PC-9 (cell line): ENCODE measurements around the gene VGLL1. TPM values are rescaled to one million over a fixed set of nuclear protein-coding genes. Genes with fewer than 3 reads are reported as not detected.

ENCODE experiments used
- BruUV-seq: library from RNA; stranded (reverse); fragments of 400-500 nt; replicated peaks from 2 replicates; lab custom pipeline; 2021; lab: Mats Ljungman, UMichigan
- CTCF ChIA-PET: fragments of 300-600 bp; sonication (Branson Sonifier 250); formaldehyde crosslinking; loops from one replicate; lab custom pipeline; 2022; ENCODE audit warnings: antibody characterized with exemption; lab: Charles Lee
- POLR2A ChIA-PET: fragments of 300-600 bp; sonication (Branson Sonifier 250); formaldehyde crosslinking; loops from one replicate; lab custom pipeline; 2022; ENCODE audit warnings: antibody characterized with exemption; ENCODE audit not compliant: unreplicated experiment; lab: Charles Lee
- DNase-seq, 2 experiments: peaks; one replicate each; pipeline versions ENCODE4 v3.0.0 to v3.0.0-alpha.2; 2015 to 2022; ENCODE audit warnings: mixed read lengths in 1 of 2
- H2AFZ ChIP-seq: fragments of 200-600 bp; sonication (generic); 2 replicates; pipeline ENCODE4 v1.8.1; 2017; ENCODE audit warnings: antibody characterized with exemption
- H3F3A ChIP-seq: fragments of 200-600 bp; sonication (generic); 2 replicates; pipeline ENCODE4 v1.8.1; 2017; ENCODE audit warnings: antibody characterized with exemption, mild to moderate bottlenecking, low read depth; ENCODE audit not compliant: insufficient read depth
- H3K27ac ChIP-seq: fragments of 200-600 bp; sonication (generic); 2 replicates; pipeline ENCODE4 v1.6.1; 2016; ENCODE audit warnings: mixed run types
- H3K27me3 ChIP-seq: fragments of 200-600 bp; sonication (generic); 2 replicates; pipeline ENCODE4 v1.6.1; 2016; ENCODE audit warnings: low read depth, mixed run types; ENCODE audit not compliant: insufficient read depth
- H3K36me3 ChIP-seq: fragments of 200-600 bp; sonication (generic); 2 replicates; pipeline ENCODE4 v1.6.1; 2016; ENCODE audit warnings: low read depth, mixed run types
- H3K4me1 ChIP-seq: fragments of 200-600 bp; sonication (generic); replicated peaks from 2 replicates; pipeline ENCODE4 v1.6.1; 2016; ENCODE audit warnings: mixed run types; ENCODE audit not compliant: insufficient read depth
- H3K4me2 ChIP-seq: fragments of 200-600 bp; sonication (generic); 2 replicates; pipeline ENCODE4 v1.6.1; 2017; ENCODE audit warnings: mixed run types
- H3K4me3 ChIP-seq: fragments of 200-600 bp; sonication (generic); 2 replicates; pipeline ENCODE4 v1.6.1; 2016; ENCODE audit warnings: mixed run types
- H3K79me2 ChIP-seq: fragments of 200-600 bp; sonication (generic); 2 replicates; pipeline ENCODE4 v1.6.1; 2017; ENCODE audit warnings: low read depth, mixed run types
- H3K9me2 ChIP-seq: fragments of 200-600 bp; sonication (generic); 2 replicates; pipeline ENCODE4 v1.8.1; 2017; ENCODE audit warnings: mild to moderate bottlenecking; ENCODE audit not compliant: insufficient read depth
- H3K9me3 ChIP-seq: fragments of 200-600 bp; sonication (generic); 2 replicates; pipeline ENCODE4 v1.8.1; 2016; ENCODE audit warnings: low read depth; ENCODE audit not compliant: insufficient read depth
- H4K20me1 ChIP-seq: fragments of 200-600 bp; sonication (generic); 2 replicates; pipeline ENCODE4 v1.8.1; 2017; ENCODE audit not compliant: insufficient read depth
- EZH2 ChIP-seq: fragments of 200-600 bp; sonication (generic); IDR thresholded peaks from 2 replicates; pipeline ENCODE4 v1.8.0; 2017; ENCODE audit warnings: antibody characterized with exemption, low read depth
- intact Hi-C: fragments of 100-400 bp; cut with micrococcal nuclease; formaldehyde crosslinking; loops from one replicate; pipeline ENCODE4 v1.10.0; 2022; ENCODE audit not compliant: unreplicated experiment
- total RNA-seq: library from RNA; stranded (reverse); gene quantifications from 2 replicates; pipeline ENCODE4 v1.2.3, GENCODE V29; 2021
- TF ChIP-seq, protein P1 (sequence below): fragments of 200-600 bp; sonication (generic); conservative IDR thresholded peaks from 2 replicates; pipeline ENCODE4 v1.6.1; 2017; ENCODE audit warnings: mixed run types, antibody characterized with exemption, mild to moderate bottlenecking, moderate library complexity

Gene VGLL1
- total RNA-seq, 1 experiment from 2014 or later = 154 TPM

DNA sequence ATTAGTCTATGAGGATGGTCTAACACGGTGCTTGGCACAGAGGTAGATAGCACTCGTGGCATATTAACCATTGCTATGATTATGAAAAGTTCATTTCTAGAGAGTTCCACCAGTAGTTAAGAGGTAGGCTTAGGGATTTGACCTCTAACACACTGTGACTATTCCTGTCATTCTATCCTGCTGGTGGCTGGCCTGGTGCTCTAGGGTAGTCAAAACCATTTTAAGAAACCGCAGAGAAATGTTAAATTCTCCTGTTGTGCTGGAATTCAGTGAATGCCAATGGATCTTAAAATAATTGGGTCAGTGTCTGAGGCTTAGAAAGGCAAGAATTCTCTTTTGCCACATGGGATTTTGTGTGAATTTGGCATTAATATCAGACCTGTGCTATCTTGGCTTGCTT, 53.9 kb downstream of the VGLL1 start:
- Histone ChIP-seq H3F3A (peaks cover 12% of the 10 kb centered on the region), H3K79me2 (no peaks in the 10 kb centered on the region), H3K9me2 (no peaks in the 10 kb centered on the region), H2AFZ (no peak overlapping the region), H3K27ac (no peak overlapping the region), H4K20me1 (no peaks in the 10 kb centered on the region), H3K4me2 (no peak overlapping the region), H3K4me3 (no peak overlapping the region), H3K9me3 (no peaks in the 10 kb centered on the region), H3K36me3 (no peaks in the 10 kb centered on the region), H3K27me3 (no peaks in the 10 kb centered on the region), H3K4me1 (peaks cover 39% of the 10 kb centered on the region)
- BruUV-seq = no TSS peak
- intact Hi-C loops = no loop called here
- ChIA-PET POLR2A (no interaction called here), CTCF (no interaction called here)
- TF ChIP-seq, protein P1, sequence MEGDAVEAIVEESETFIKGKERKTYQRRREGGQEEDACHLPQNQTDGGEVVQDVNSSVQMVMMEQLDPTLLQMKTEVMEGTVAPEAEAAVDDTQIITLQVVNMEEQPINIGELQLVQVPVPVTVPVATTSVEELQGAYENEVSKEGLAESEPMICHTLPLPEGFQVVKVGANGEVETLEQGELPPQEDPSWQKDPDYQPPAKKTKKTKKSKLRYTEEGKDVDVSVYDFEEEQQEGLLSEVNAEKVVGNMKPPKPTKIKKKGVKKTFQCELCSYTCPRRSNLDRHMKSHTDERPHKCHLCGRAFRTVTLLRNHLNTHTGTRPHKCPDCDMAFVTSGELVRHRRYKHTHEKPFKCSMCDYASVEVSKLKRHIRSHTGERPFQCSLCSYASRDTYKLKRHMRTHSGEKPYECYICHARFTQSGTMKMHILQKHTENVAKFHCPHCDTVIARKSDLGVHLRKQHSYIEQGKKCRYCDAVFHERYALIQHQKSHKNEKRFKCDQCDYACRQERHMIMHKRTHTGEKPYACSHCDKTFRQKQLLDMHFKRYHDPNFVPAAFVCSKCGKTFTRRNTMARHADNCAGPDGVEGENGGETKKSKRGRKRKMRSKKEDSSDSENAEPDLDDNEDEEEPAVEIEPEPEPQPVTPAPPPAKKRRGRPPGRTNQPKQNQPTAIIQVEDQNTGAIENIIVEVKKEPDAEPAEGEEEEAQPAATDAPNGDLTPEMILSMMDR = no peak
- no peak for TF ChIP-seq EZH2
- no peak for DNase-seq

DNA sequence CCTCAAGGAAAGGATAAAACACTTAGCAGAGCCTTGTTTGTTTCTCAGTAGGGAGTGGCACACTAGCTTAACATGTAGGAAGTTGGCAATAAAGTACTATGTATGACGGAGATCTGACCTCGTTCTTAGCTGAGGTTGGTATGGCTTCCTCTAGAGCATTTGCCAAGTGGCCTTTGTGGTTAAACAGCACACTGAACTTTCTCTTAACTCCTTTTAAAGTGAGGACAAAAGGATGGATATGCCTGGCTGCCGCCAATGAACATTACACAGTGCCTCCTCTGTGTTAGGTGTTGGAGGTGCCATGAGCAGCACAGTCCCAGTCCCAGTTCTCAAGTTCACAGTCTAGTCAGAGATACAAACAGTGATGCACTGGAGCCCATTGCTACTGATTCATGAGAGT, 54.4 kb downstream of the VGLL1 start:
- no peaks in the 10 kb centered on the region for H4K20me1 ChIP-seq
- intact Hi-C loops = no loop called here
- no peak overlapping the region for H3K27ac ChIP-seq
- no TSS peak for BruUV-seq
- ChIA-PET POLR2A (no interaction called here), CTCF (no interaction called here)
- no peaks in the 10 kb centered on the region for H3K27me3 ChIP-seq
- no peaks in the 10 kb centered on the region for H3K79me2 ChIP-seq
- no peak for DNase-seq
- H2AFZ ChIP-seq = no peak overlapping the region
- peaks cover 39% of the 10 kb centered on the region for H3K4me1 ChIP-seq
- H3K4me2 ChIP-seq = no peak overlapping the region
- no peaks in the 10 kb centered on the region for H3K36me3 ChIP-seq
- no peak for TF ChIP-seq EZH2
- TF ChIP-seq, protein P1 = no peak
- no peaks in the 10 kb centered on the region for H3K9me2 ChIP-seq
- no peak overlapping the region for H3K4me3 ChIP-seq
- H3K9me3 ChIP-seq = no peaks in the 10 kb centered on the region
- H3F3A ChIP-seq = peaks cover 12% of the 10 kb centered on the region

DNA sequence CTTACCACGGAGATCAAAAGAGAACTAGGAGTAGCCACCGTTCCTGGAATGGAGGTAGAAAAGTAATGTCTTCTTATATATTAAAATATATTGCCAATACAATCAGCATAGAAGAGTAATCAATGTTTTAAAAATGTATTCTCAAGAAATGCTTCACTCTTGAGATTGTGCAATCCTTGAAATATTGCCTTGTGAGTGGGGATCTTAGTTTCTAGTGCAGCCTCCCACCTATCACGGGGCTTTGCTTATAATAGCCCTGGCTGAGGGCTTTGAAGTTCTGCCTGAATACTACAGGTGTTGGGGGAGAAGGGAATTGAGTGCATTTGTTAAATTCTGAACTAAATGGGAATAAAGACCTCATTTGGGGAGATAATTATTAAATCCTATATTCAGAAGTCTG, 55.5 kb downstream of the VGLL1 start:
- TF ChIP-seq, protein P1 = no peak
- TF ChIP-seq EZH2 = no peak
- Histone ChIP-seq H3K36me3 (no peaks in the 10 kb centered on the region), H3K27ac (peak overlapping the region; percentile 50), H3K27me3 (no peaks in the 10 kb centered on the region), H3K79me2 (no peaks in the 10 kb centered on the region), H3K9me3 (no peaks in the 10 kb centered on the region), H3K9me2 (no peaks in the 10 kb centered on the region), H3F3A (peaks cover 12% of the 10 kb centered on the region), H2AFZ (no peak overlapping the region), H3K4me1 (peaks cover 39% of the 10 kb centered on the region), H4K20me1 (no peaks in the 10 kb centered on the region), H3K4me3 (no peak overlapping the region), H3K4me2 (peak overlapping the region; percentile 39)
- intact Hi-C loops = no loop called here
- ChIA-PET CTCF (no interaction called here), POLR2A (no interaction called here)
- BruUV-seq = no TSS peak
- DNase-seq = no peak
